ENCODE data around the gene ULK1. TPM values are rescaled to one million over a fixed set of nuclear protein-coding genes. Genes with fewer than 3 reads are reported as not detected.

Gene ULK1
- polyA plus RNA-seq, 1 donor (not counting 4 experiments of a cell fraction or from before 2014, with no cell fraction given): 2.3 TPM

DNA sequence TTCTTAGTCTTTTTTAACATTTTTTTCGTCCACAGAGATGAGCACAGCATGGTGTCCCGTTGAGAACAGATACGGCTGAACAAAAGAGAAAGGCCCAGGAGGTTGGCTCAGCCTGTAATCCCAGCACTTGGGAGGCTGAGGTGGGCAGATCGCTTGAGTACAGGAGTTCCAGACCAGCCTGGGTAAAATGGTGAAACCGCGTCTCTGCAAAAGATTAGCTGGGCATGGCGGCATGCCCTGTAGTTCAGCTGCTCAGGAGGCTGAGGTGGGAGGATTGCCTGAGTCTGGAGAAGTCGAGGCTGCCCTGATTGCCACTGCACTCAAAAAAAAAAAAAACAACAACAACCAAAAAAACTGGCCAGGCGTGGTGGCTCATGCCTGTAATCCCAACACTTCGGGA, 49.5 kb downstream of the ULK1 start:
- FAIRE-seq (no peak), DNase-seq (ENCODE audit: low read depth, low spot score) (no peak)
- H3K4me2 ChIP-seq (ENCODE audit: control insufficient read depth, extremely low read depth, insufficient read depth, low read depth, low read length): no peak overlapping the region
- H3K27ac ChIP-seq (ENCODE audit: control insufficient read depth, insufficient read depth, low read length): no peak overlapping the region
- H3K9me1 ChIP-seq (ENCODE audit: control insufficient read depth, extremely low read depth, insufficient read depth, low read length): no peaks in the 10 kb centered on the region
- H3K9me3 ChIP-seq (ENCODE audit: control insufficient read depth, low read depth, low read length): no peaks in the 10 kb centered on the region
- H3K9ac ChIP-seq (ENCODE audit: control insufficient read depth, extremely low read depth, insufficient read depth, low read length): no peak overlapping the region
- peaks cover 2% of the 10 kb centered on the region for H3K79me2 ChIP-seq (ENCODE audit: control insufficient read depth, insufficient read depth, low read length)
- TF ChIP-seq, protein P1, sequence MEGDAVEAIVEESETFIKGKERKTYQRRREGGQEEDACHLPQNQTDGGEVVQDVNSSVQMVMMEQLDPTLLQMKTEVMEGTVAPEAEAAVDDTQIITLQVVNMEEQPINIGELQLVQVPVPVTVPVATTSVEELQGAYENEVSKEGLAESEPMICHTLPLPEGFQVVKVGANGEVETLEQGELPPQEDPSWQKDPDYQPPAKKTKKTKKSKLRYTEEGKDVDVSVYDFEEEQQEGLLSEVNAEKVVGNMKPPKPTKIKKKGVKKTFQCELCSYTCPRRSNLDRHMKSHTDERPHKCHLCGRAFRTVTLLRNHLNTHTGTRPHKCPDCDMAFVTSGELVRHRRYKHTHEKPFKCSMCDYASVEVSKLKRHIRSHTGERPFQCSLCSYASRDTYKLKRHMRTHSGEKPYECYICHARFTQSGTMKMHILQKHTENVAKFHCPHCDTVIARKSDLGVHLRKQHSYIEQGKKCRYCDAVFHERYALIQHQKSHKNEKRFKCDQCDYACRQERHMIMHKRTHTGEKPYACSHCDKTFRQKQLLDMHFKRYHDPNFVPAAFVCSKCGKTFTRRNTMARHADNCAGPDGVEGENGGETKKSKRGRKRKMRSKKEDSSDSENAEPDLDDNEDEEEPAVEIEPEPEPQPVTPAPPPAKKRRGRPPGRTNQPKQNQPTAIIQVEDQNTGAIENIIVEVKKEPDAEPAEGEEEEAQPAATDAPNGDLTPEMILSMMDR (optimal IDR thresholded peaks at IDR 0.05 in 1 of 3, IDR thresholded peaks at IDR 0.05 in 1 of 3, conservative IDR thresholded peaks at IDR 0.05 in 1 of 3; ENCODE audit: extremely low read depth in 1 of 3, insufficient read depth in 2 of 3, low read length in 3 of 3): no peak
- no peak for TF ChIP-seq EZH2 (IDR thresholded peaks at IDR 0.05; ENCODE audit: low read length)
- dilution Hi-C loops (cut with MboI; ENCODE audit: extremely low pct_ligation_motif_present, low sequenced_read_pairs): no loop called here
- H3K36me3 ChIP-seq (ENCODE audit: control insufficient read depth in 2 of 2, extremely low read depth in 1 of 2, insufficient read depth in 2 of 2, low read length in 2 of 2): peaks cover 24 to 34% of the 10 kb centered on the region in 2 experiments
- no peak overlapping the region for H3K4me3 ChIP-seq (ENCODE audit: control insufficient read depth in 2 of 3, extremely low read depth in 1 of 3, insufficient read depth in 2 of 3, low read depth in 1 of 3, low read length in 3 of 3)
- no peaks in the 10 kb centered on the region for H3K4me1 ChIP-seq (ENCODE audit: control insufficient read depth, extremely low read depth, insufficient read depth, low read length)
- no peaks in the 10 kb centered on the region for H3K27me3 ChIP-seq (ENCODE audit: control insufficient read depth, extremely low read depth, insufficient read depth, low read length)
- H2AFZ ChIP-seq (ENCODE audit: control insufficient read depth, low read length): no peak overlapping the region
- peaks cover 3% of the 10 kb centered on the region for H4K20me1 ChIP-seq (ENCODE audit: control insufficient read depth, extremely low read depth, insufficient read depth, low read length)

- Histone ChIP-seq H3K79me2 (ENCODE audit: control insufficient read depth, insufficient read depth, low read length) (peaks cover 2% of the 10 kb centered on the region), H3K36me3 (ENCODE audit: control insufficient read depth in 2 of 2, extremely low read depth in 1 of 2, insufficient read depth in 2 of 2, low read length in 2 of 2) (peaks cover 20 to 29% of the 10 kb centered on the region in 2 experiments), H3K4me1 (ENCODE audit: control insufficient read depth, extremely low read depth, insufficient read depth, low read length) (no peaks in the 10 kb centered on the region), H3K9ac (ENCODE audit: control insufficient read depth, extremely low read depth, insufficient read depth, low read length) (no peak overlapping the region), H3K9me1 (ENCODE audit: control insufficient read depth, extremely low read depth, insufficient read depth, low read length) (no peaks in the 10 kb centered on the region), H4K20me1 (ENCODE audit: control insufficient read depth, extremely low read depth, insufficient read depth, low read length) (peaks cover 3% of the 10 kb centered on the region), H3K4me2 (ENCODE audit: control insufficient read depth, extremely low read depth, insufficient read depth, low read depth, low read length) (no peak overlapping the region), H3K4me3 (ENCODE audit: control insufficient read depth in 2 of 3, extremely low read depth in 1 of 3, insufficient read depth in 2 of 3, low read depth in 1 of 3, low read length in 3 of 3) (no peak overlapping the region), H3K9me3 (ENCODE audit: control insufficient read depth, low read depth, low read length) (no peaks in the 10 kb centered on the region), H3K27ac (ENCODE audit: control insufficient read depth, insufficient read depth, low read length) (no peak overlapping the region), H2AFZ (ENCODE audit: control insufficient read depth, low read length) (no peak overlapping the region), H3K27me3 (ENCODE audit: control insufficient read depth, extremely low read depth, insufficient read depth, low read length) (no peaks in the 10 kb centered on the region)
- DNase-seq (ENCODE audit: low read depth, low spot score) (no peak), FAIRE-seq (no peak)
- TF ChIP-seq EZH2 (IDR thresholded peaks at IDR 0.05; ENCODE audit: low read length): no peak
- TF ChIP-seq, protein P1 (optimal IDR thresholded peaks at IDR 0.05 in 1 of 3, IDR thresholded peaks at IDR 0.05 in 1 of 3, conservative IDR thresholded peaks at IDR 0.05 in 1 of 3; ENCODE audit: extremely low read depth in 1 of 3, insufficient read depth in 2 of 3, low read length in 3 of 3): no peak
- dilution Hi-C loops (cut with MboI; ENCODE audit: extremely low pct_ligation_motif_present, low sequenced_read_pairs): no loop called here
Measured at GRCh38 chr12:131944601-131945251, 50.3 kb downstream of the ULK1 start.
